GM19438 (cell line): ENCODE results near the gene CTRB1.

Experiments
- ATAC-seq: cut with Tn5 transposase; IDR thresholded peaks from one replicate; pipeline ENCODE4 v1.9.1; 2021; ENCODE audit warnings: low read depth; ENCODE audit not compliant: unreplicated experiment

Gene CTRB1

GRCh38 chr16:75224306-75225082 is 5.7 kb downstream of the CTRB1 start:
- ATAC-seq = no peak

- ATAC-seq = no peak
These were observed 6.3 kb downstream of the CTRB1 start for GRCh38 chr16:75225092-75225491.

GRCh38 chr16:75225678-75226515 is 7.1 kb downstream of the CTRB1 start:
- ATAC-seq = no peak

- ATAC-seq = no peak
These were observed 8.0 kb downstream of the CTRB1 start for GRCh38 chr16:75226550-75227360.

- no peak for ATAC-seq
These were observed 8.8 kb downstream of the CTRB1 start for GRCh38 chr16:75227361-75228142.

GRCh38 chr16:75228143-75228976 is 9.6 kb downstream of the CTRB1 start:
- no peak for ATAC-seq

- ATAC-seq = no peak
These were observed 10.6 kb downstream of the CTRB1 start for GRCh38 chr16:75229172-75230031.

GRCh38 chr16:75230471-75231110 is 11.8 kb downstream of the CTRB1 start:
- ATAC-seq = no peak

GRCh38 chr16:75231570-75231969 is 12.8 kb downstream of the CTRB1 start:
- ATAC-seq = no peak

- no peak for ATAC-seq
These were observed 14.8 kb downstream of the CTRB1 start for GRCh38 chr16:75233611-75233938.

- ATAC-seq = no peak
These were observed 16.3 kb downstream of the CTRB1 start for GRCh38 chr16:75234856-75235696.

- no peak for ATAC-seq
These were observed 17.0 kb downstream of the CTRB1 start for GRCh38 chr16:75235721-75236193.

GRCh38 chr16:75236232-75236631 is 17.4 kb downstream of the CTRB1 start:
- ATAC-seq = no peak

- no peak for ATAC-seq
These were observed 18.1 kb downstream of the CTRB1 start for GRCh38 chr16:75236736-75237397.

- no peak for ATAC-seq
These were observed 18.8 kb downstream of the CTRB1 start for GRCh38 chr16:75237398-75238131.
